Loucy (cell line): ENCODE data around the gene ST6GALNAC4.

ENCODE experiments used
- CTCF ChIP-seq: fragments of 200-600 bp; sonication (generic); conservative IDR thresholded peaks from 2 replicates; pipeline ENCODE4 v1.5.1; 2014; ENCODE audit warnings: mild to moderate bottlenecking, antibody characterized with exemption, low read length
- EZH2phosphoT487 ChIP-seq: fragments of 200-600 bp; IDR thresholded peaks from 2 replicates; pipeline ENCODE4 v1.6.1; 2018; ENCODE audit warnings: antibody characterized with exemption, mild to moderate bottlenecking, moderate library complexity, borderline replicate concordance

- TF ChIP-seq CTCF (peak; percentile 76), EZH2phosphoT487 (no peak)
These were observed 26.9 kb upstream of the ST6GALNAC4 start for GRCh38 chr9:127943731-127944144.
